GM23248 (cell line): ENCODE data around the gene AKNA.

Experiments used
- EZH2 ChIP-seq: fragments of 200-600 bp; sonication (generic); IDR thresholded peaks from 2 replicates; pipeline ENCODE4 v1.6.1; 2018; ENCODE audit warnings: antibody characterized with exemption, mild to moderate bottlenecking; ENCODE audit not compliant: insufficient read depth, poor library complexity, severe bottlenecking
- EZH2phosphoT487 ChIP-seq: fragments of 200-600 bp; sonication (generic); IDR thresholded peaks from 2 replicates; pipeline ENCODE4 v1.6.1; 2018; ENCODE audit warnings: antibody characterized with exemption, moderate library complexity, mild to moderate bottlenecking, low read depth; ENCODE audit not compliant: insufficient read depth

GRCh38 chr9:114361542-114361941 is 26.2 kb downstream of the AKNA start:
- TF ChIP-seq EZH2 (no peak), EZH2phosphoT487 (no peak)
